Calu3 (cell line): ENCODE measurements around the gene EPHA3. TPM values are rescaled to one million over a fixed set of nuclear protein-coding genes. Genes with fewer than 3 reads are reported as not detected.

Experiments used
- BruUV-seq: library from RNA; stranded (reverse); fragments of 400-500 nt; replicated peaks from 2 replicates; lab custom pipeline; 2021; lab: Mats Ljungman, UMichigan
- CTCF ChIA-PET: fragments of 300-600 bp; sonication (Branson Sonifier 250); formaldehyde crosslinking; loops from one replicate; lab custom pipeline; 2022; ENCODE audit warnings: antibody characterized with exemption; lab: Charles Lee
- DNase-seq: peaks from one replicate; pipeline ENCODE4 v3.0.0; 2022
- H3K27ac Mint-ChIP-seq: one replicate; pipeline ENCODE4 v1.8.0; 2022; ENCODE audit warnings: mixed read lengths; ENCODE audit not compliant: unreplicated experiment
- H3K27me3 Mint-ChIP-seq: one replicate; pipeline ENCODE4 v1.8.0; 2022; ENCODE audit warnings: mixed read lengths; ENCODE audit not compliant: unreplicated experiment
- H3K36me3 Mint-ChIP-seq: one replicate; pipeline ENCODE4 v1.8.0; 2022; ENCODE audit warnings: mild to moderate bottlenecking, moderate library complexity, mixed read lengths; ENCODE audit not compliant: insufficient read depth, unreplicated experiment
- H3K4me1 Mint-ChIP-seq: one replicate; pipeline ENCODE4 v1.8.0; 2022; ENCODE audit warnings: mild to moderate bottlenecking, low read depth, mixed read lengths; ENCODE audit not compliant: unreplicated experiment
- H3K4me3 Mint-ChIP-seq: one replicate; pipeline ENCODE4 v1.8.0; 2022; ENCODE audit warnings: mild to moderate bottlenecking, low read depth, moderate library complexity, mixed read lengths; ENCODE audit not compliant: unreplicated experiment
- H3K9me3 Mint-ChIP-seq: one replicate; pipeline ENCODE4 v1.8.0; 2022; ENCODE audit warnings: low read depth, mixed read lengths; ENCODE audit not compliant: unreplicated experiment
- CTCF ChIP-seq: fragments of 200-600 bp; IDR thresholded peaks from one replicate; pipeline ENCODE4 v1.8.0; 2022; ENCODE audit warnings: antibody characterized with exemption; ENCODE audit not compliant: unreplicated experiment
- intact Hi-C: fragments of 100-400 bp; cut with micrococcal nuclease; formaldehyde crosslinking; loops from one replicate; pipeline ENCODE4 v1.10.0; 2022; ENCODE audit not compliant: unreplicated experiment
- total RNA-seq: library from RNA; stranded (reverse); gene quantifications from 2 replicates; pipeline ENCODE4 v1.2.3, GENCODE V29; 2022

Gene EPHA3
- total RNA-seq, 1 experiment from 2014 or later = 31.6 TPM

- Mint-ChIP-seq H3K27me3 (no peaks in the 10 kb centered on the region), H3K4me3 (no peak overlapping the region), H3K36me3 (no peaks in the 10 kb centered on the region), H3K4me1 (peaks cover 9% of the 10 kb centered on the region), H3K27ac (no peak overlapping the region), H3K9me3 (no peaks in the 10 kb centered on the region)
- TF ChIP-seq CTCF = no peak
- DNase-seq = no peak
- intact Hi-C loops = no loop called here
- CTCF ChIA-PET = no interaction called here
- no TSS peak for BruUV-seq
Observed at GRCh38 chr3:89260721-89261120, 153.3 kb downstream of the EPHA3 start.

GRCh38 chr3:89261673-89262072, 154.3 kb downstream of the EPHA3 start:
- H3K27me3 Mint-ChIP-seq = no peaks in the 10 kb centered on the region

GRCh38 chr3:89262309-89262929, 155.0 kb downstream of the EPHA3 start:
- no peaks in the 10 kb centered on the region for H3K27me3 Mint-ChIP-seq
- no peaks in the 10 kb centered on the region for H3K9me3 Mint-ChIP-seq
- H3K36me3 Mint-ChIP-seq = no peaks in the 10 kb centered on the region
- H3K4me3 Mint-ChIP-seq = no peak overlapping the region
- BruUV-seq = no TSS peak
- intact Hi-C loops = no loop called here
- CTCF ChIA-PET = no interaction called here
- no peak for TF ChIP-seq CTCF
- H3K4me1 Mint-ChIP-seq = peaks cover 1% of the 10 kb centered on the region
- DNase-seq = no peak
- H3K27ac Mint-ChIP-seq = no peak overlapping the region

More at GRCh38 chr3:89261673-89262072, 154.3 kb downstream of the EPHA3 start:
- no peak for TF ChIP-seq CTCF
- Mint-ChIP-seq H3K36me3 (no peaks in the 10 kb centered on the region), H3K9me3 (no peaks in the 10 kb centered on the region), H3K27ac (no peak overlapping the region), H3K4me3 (no peak overlapping the region), H3K4me1 (peaks cover 9% of the 10 kb centered on the region)
- no TSS peak for BruUV-seq
- CTCF ChIA-PET = no interaction called here
- intact Hi-C loops = no loop called here
- no peak for DNase-seq

GRCh38 chr3:89264037-89264560, 156.7 kb downstream of the EPHA3 start:
- no TSS peak for BruUV-seq

More at GRCh38 chr3:89264037-89264560, 156.7 kb downstream of the EPHA3 start:
- Mint-ChIP-seq H3K4me1 (no peaks in the 10 kb centered on the region), H3K27me3 (no peaks in the 10 kb centered on the region), H3K27ac (peak overlapping the region; percentile 46), H3K4me3 (no peak overlapping the region), H3K9me3 (no peaks in the 10 kb centered on the region), H3K36me3 (no peaks in the 10 kb centered on the region)
- CTCF ChIA-PET = no interaction called here
- no peak for DNase-seq
- no peak for TF ChIP-seq CTCF
- intact Hi-C loops = no loop called here
